Eye (tissue), 1 donor: ENCODE measurements around the gene RBM23.
A peak's percentile ranks its signal among the peaks of the same experiment; 100 is the strongest.
"Not testable (repeated sequence)": the region's sequence is repeated elsewhere in the genome, so short reads cannot be mapped to it uniquely, and the experiment has no call there.

Experiments used
- DNase-seq: peaks from one replicate; pipeline ENCODE4 v3.0.0-alpha.2; 2015

Gene RBM23

DNA sequence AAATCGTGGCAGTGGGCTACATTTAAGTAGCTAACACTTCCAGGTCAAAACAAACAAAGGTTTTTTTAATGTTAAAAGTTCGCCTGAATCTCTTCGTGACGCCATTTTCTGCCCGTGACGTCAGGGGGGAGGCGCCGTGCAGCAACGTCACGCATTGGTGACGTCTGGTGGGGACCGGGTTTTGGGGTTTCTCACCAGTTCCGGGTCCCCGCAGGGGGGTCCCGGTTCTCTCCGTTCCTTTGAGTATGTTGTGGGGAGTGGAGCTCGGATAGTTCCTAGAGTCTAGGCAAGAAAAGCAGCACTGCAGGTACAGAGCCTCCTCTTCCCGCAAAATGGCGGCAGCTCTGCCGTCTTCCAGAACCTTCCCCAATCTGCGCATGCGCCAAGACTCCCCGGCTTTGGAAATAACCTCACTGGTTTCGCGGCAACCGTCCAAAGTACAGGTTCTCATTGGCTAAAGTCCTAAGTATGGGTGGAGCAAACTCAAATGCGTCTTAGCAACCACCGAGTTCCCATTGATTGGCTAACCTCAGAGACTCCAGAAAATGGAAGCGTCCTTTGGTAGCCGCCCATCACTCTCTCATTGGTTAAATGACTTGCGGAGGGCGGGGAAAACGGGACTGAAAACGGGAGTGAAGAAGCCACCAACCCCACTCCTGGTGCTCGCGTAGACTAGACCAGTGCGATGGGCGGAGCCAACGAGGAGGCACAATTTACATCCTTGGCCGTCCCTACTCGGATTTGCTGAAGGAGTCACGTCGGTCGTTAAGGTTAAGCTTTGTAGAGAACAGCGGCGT is at the start of gene RBM23:
Gene RBM23 (minus strand): TSS at position 346 of the 797 bp plus-strand sequence.
- peak; percentile 100 for DNase-seq

DNA sequence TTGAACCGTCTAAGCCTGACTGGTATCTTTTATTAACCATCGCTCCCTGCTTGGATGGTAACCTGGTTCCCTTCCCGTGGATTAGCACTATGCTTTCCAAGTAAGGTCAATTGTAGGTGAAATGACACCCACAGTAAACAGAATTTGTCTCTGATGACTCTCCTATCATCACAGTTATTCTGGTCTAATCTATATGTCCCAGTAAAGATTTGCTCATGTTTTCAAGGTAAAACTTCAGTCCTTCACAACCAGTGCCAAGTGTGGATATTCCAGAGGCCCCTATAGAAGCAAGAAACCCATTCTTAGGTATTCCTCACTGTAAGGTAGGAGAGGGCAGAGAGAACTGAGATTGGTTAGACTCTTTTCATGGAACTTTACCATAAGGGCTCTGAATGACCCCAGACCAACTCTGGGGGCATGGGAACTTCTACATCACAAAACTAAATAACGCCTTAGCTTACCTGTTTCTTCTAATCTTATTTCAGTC is 47.9 kb upstream of the RBM23 start:
- no peak for DNase-seq

GRCh38 chr14:22965916-22966782 is 47.2 kb upstream of the RBM23 start:
- DNase-seq, result not testable (repeated sequence)

DNA sequence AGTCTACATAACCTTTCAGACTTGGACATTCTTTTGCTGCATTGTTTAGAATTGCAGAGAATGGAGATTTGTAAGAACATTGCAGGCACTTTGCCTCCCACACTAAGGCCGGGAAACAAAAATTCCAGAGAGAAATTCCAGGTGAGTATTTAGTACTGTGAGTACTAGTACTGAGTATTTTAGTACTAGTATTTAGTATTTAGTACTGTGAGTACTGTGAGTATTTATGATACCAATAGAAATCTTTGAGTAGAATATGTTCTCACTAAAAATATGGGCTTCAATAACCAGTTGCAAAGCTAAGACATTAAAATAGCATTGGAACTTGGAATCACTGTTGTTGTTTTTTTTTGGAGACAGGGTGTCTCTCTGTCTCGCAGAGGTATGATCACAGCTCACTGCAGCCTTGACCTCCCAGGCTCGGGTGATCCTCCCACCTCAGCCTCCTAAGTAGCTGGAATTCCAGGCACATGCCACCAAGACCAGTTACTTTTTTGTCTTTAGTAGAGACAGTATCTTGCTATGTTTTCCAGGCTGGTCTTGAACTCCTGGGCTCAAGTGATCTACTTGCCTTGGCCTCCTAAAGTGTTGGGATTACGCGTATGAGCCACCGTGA is 43.2 kb upstream of the RBM23 start:
- no peak for DNase-seq

DNA sequence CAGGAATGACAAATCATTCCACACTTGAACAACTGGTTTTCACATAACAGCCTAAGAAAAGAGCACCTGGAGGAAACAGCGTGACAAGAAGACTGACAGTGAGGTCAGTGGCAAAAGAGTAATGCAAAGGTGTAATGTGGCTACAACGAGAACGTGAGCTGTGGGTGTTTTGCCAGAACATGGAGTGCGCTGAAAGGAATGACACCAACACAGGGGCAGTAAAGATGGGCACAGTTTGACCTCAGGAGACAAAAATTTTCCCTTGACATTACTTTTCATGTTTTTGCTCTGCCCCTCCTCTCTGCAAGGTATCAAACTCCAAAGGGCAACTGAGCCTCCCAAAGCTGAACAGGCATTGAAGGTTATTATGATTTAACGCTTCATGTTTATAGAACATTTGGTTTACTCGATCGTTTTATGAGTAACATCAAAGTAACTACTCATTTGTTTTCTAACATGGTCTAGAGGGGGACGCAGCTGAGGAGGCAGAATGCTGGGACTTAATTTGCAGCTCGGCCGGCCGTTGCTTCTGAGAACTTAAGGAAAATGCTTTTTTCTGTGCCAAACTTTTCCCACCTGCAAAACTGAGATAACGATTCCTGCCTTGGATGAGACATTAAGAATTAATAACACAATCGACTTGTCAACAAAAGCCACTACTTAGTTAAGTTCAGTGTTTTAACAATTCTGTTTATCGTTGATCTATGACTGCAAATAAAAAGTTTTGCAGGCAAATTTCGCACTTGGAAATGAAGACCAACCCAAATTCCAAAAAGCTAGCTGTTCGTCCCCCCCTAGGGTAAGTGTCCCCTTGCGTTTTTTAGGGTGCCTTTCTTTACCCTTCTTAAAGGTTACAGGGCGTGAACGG is 37.0 kb upstream of the RBM23 start:
- no peak for DNase-seq

DNA sequence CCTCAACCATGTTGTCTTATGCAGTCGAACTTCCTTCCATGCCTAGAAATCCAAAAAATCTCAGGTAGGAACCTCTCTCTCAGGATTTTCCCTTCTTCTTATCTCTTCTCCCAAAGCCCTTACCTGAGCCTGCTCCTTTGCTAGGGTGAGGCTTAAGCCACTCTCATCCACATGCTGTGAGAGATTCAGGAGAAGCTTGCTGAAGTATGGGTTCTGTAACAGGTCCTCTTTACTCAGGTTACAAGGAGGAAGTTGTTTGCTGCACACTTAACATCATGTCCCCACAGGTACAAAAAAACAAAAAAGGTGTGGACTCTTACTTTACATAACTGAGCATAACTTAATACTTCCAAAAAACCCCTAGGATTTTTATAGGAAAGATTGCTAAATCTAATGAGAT is 33.5 kb upstream of the RBM23 start:
- DNase-seq, result no peak

- not testable (repeated sequence) for DNase-seq
Observed at GRCh38 chr14:22951795-22952194, 32.8 kb upstream of the RBM23 start.

DNA sequence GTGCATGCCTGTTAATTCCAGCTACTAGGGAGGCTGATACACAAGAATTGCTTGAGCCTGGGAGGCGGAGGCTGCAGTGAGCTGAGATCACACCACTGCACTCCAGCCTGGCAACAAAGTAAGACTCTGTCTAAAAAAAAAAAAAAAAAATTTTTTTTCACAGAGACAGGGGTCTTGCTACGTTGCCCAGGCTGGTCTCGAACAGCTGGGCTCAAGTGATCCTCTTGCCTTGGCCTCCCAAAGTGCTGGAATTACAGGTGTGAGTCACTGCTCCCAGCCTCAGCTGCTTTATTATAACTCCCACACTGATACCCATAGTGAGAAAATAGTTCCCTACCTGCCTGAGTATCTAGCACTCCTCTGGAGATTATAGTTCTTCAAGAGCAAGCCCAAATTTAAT is 26.7 kb upstream of the RBM23 start:
- no peak for DNase-seq

DNA sequence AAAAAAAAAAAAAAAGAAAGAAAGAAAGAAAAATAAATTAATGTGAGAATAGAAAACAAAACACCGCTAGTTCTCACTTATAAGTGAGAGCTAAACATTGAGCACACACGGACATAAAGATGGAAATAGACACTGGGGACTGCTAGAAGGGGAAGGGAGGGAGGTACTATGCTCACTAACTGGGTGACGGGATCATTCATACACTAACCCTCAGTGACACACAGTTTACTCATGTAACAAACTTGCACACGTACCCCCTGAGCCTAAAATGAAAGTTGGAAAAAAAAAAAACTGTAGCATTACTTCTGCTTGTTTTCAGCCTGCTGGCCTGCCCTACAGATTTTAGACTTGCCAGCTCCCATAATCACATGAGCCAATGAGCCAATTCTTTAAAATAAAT is 20.7 kb upstream of the RBM23 start:
- no peak for DNase-seq

DNA sequence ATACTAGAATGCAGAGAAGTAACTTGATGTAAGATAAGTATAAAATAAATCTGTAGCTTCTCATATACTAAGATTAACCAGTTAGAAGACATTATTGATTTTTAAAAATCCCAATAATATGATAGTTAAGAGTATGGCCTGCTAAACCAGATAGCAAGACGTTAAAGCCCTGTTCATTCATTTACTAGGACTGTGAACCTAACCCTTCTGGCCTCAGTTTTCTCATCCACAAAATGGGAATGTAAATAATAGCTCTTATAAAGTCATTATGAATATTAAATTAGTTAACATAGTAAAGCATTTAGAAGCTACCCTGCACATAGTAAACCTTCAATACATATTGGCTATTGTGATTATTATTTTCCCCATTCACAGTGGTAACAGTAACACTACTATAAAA is 16.2 kb upstream of the RBM23 start:
- DNase-seq, result no peak

- no peak for DNase-seq
Observed at GRCh38 chr14:22932146-22932545, 13.2 kb upstream of the RBM23 start.

GRCh38 chr14:22929961-22930364 is 11.0 kb upstream of the RBM23 start:
- DNase-seq, result no peak

- peak; percentile 100 for DNase-seq
Observed at GRCh38 chr14:22929104-22929960, 10.4 kb upstream of the RBM23 start, which contains the start of gene PRMT5. TSS of gene PRMT5 (minus strand) at chr14:22929376. CDS start at chr14:22929361, 15 bp downstream.

- no peak for DNase-seq
Observed at GRCh38 chr14:22928237-22929103, 9.5 kb upstream of the RBM23 start.

DNA sequence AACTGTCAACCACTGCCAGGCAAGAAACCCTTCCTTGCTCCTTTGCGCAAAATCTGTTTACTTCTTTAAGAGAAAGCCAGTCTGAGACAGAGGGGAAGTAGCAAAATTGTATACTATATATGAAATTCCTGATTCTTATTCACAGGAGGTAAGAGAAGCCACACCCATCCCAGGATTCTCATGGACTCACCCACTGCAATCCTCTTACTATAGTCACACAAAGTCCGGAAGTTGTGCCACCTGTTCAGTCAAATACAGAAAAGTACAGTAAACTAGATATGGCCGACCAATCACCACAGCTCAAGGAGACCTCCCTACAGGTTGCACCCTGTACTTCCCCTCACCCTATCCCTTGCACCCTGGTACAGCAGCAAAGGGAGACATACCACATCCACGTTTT is 7.4 kb upstream of the RBM23 start:
- no peak for DNase-seq

DNA sequence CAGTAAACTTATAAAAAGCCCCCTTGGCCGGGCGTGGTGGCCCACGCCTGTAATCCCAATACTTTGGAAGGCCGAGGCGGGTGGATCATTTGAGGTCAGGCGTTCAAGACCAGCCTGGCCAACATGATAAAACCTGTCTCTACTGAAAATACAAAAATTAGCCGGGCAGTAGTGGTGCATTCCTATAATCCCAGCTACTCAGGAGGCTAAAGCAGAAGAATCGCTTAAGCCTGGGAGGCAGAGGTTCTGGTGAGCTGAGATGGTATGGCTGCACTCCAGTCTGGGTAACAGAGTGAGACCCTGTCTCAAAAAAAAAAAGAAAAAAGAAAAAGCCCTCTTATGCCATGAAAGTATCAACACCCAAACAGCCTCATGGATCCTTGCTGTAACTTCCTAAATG is 6.6 kb upstream of the RBM23 start:
- DNase-seq, result no peak

GRCh38 chr14:22923746-22924145 is 4.8 kb upstream of the RBM23 start:
- DNase-seq, result no peak

- no peak for DNase-seq
Observed at GRCh38 chr14:22922294-22922693, 3.3 kb upstream of the RBM23 start.

DNA sequence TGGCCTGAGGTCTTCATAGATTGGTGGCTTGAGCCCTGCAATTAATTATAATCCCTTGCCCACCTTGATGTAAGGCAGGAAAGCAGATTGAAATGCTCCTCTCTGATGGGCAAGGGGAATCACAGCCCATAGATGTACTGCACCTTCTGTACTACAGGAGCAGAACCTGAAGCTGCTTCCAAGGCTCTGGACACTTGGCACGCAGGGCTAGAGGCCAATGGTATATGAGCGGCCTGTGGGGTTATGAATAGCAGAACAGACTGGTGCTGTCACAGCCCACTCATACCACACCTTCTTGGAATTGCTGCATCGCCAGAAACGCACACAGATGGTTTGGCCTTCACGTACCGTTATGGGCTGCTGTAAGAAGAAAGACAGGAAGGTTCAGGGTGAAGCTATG is 1.7 kb upstream of the RBM23 start:
- DNase-seq, result no peak

- no peak for DNase-seq
Observed at GRCh38 chr14:22919601-22919921, 612 bp upstream of the RBM23 start.
